Hepatic stellate cell (primary cell): Measurements from ENCODE around the gene KCNK13.
"Not testable (repeated sequence)": the region's sequence is repeated elsewhere in the genome, so short reads cannot be mapped to it uniquely, and the experiment has no call there.

ENCODE experiments used
- DNase-seq: peaks from one replicate; pipeline ENCODE4 v3.0.0; 2011; ENCODE audit warnings: low spot score

The KCNK13 gene

GRCh38 chr14:90193925-90194324, 132.1 kb downstream of the KCNK13 start:
- DNase-seq, result no peak

- DNase-seq, result no peak
Measured at GRCh38 chr14:90194706-90195105, 132.9 kb downstream of the KCNK13 start.

GRCh38 chr14:90198541-90199060, 136.8 kb downstream of the KCNK13 start:
- no peak for DNase-seq

GRCh38 chr14:90200546-90200945, 138.8 kb downstream of the KCNK13 start:
- not testable (repeated sequence) for DNase-seq

DNA sequence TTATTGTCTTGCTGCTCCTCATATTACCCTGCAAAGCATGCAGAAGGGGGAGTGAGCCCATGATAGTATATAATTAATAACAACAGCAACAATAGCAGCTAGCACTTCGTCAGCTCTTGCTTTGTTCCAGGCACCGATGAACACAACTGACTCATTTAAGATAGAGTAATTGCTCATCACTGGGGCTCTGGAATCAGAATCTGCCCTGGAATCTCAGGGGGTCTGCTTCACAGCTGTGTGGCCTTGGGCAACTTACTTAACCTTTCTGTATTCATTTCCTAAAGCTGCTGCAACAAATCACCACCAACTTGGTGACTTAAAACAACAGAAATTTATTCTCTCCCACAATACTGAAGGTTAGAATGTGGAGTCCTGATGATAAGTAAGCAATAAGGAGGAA, 139.6 kb downstream of the KCNK13 start:
- no peak for DNase-seq

DNA sequence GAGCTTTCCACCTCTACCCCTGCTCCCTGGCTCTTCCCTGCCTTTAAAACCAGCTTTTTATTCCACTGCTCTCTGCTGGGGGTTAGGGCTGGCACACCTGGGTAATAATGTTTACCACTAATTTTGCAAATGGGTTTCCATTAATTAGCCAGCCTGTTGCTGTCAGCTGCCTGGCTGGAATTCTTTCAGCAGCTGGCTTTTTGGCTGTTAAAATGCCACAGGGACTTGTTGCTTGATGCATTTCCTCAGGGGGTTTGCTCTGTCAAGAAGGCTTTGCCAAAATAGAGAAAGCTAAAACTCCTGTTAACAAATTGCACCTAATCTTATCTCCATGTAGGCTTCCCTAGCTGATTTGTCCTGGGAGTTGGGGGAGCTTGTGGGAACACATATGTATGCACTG, 142.7 kb downstream of the KCNK13 start:
- DNase-seq, result no peak

- no peak for DNase-seq
Measured at GRCh38 chr14:90213099-90213748, 151.4 kb downstream of the KCNK13 start.

DNA sequence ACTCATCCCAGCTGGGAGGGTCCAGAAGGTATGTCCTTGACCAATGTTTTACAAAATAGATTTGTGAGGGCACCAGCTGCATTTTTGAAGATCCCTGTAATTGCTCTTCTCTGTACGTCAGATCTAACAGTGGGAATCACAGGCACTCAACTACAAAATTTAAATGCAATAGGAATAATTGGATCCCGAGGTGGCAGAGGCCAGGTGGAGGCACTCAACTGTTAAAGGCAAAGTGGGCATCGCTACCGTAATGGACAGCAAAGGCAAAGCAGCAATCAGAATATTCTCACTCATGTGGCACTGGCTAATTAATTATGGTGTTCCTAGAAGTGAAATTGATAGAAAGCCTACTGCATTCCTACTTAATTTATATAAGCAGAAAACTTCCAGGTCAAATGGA, 166.7 kb downstream of the KCNK13 start:
- no peak for DNase-seq

DNA sequence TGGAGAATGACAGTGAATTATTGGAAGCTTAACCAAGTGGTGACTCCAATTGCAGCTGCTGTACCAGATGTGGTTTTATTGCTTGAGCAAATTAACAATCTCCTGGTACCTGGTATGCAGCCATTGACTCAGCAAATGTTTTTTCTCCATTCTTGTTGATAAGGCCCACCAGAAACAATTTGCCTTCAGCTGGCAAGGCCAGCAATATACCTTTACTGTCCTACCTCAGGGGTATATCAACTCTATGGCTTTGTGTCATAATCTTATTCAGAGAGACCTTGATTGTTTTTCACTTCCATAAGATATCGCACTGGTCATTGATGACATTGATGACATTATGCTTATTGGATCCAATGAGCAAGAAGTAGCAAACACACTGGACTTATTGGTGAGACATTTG, 168.1 kb downstream of the KCNK13 start:
- not testable (repeated sequence) for DNase-seq
